SK-N-DZ (cell line): ENCODE data around the gene NCKAP1.

Experiments used
- DNase-seq: peaks from one replicate; pipeline ENCODE4 v3.0.0-alpha.2; 2015; ENCODE audit warnings: low spot score

NCKAP1 gene

GRCh38 chr2:182950546-182950945 is 87.7 kb downstream of the NCKAP1 start:
- DNase-seq: no peak

- DNase-seq: no peak
Observed at GRCh38 chr2:182949572-182950189, 88.6 kb downstream of the NCKAP1 start.

GRCh38 chr2:182949052-182949451 is 89.2 kb downstream of the NCKAP1 start:
- no peak for DNase-seq

DNA sequence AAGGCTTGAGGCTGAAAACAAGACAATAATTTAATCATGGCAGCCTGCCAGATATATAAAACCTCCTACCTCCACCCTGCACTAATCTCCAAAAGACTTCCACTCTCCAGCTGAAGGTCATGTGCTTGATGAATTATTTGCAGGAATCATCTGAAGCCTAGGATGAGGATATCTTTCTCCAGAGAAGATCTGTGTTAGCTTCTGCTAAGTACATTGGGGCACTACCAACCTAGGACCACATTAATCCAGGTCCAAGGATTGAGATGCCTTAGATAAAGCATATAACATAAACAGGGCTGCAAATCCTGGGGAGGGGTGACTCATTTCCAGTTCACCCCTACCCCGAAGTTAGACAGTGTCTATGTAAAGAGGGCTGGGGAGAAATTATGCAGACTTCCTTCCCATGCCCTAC is 91.3 kb downstream of the NCKAP1 start:
- DNase-seq: peak; percentile 63

GRCh38 chr2:182943339-182943738 is 94.9 kb downstream of the NCKAP1 start:
- no peak for DNase-seq

DNA sequence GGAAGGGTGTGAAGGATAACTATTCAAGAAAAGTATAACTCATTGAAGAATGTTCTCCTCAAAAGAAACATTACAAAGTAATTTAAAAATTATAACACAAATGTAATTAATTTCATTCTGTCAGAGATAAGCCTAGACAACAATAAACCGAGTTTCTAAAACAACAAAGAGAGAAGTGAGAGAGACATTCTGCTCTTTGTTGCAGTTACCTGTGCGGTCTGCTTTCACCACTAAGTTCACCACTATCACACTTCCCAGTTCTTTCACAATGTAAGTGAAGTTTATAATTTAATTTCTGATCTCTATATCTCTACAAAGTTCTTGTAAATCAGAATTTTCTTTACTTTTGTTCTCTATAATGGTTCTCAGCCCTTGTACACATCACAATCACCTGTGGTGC is 95.5 kb downstream of the NCKAP1 start:
- DNase-seq: no peak

- peak; percentile 65 for DNase-seq
Observed at GRCh38 chr2:182941919-182942318, 96.3 kb downstream of the NCKAP1 start.

DNA sequence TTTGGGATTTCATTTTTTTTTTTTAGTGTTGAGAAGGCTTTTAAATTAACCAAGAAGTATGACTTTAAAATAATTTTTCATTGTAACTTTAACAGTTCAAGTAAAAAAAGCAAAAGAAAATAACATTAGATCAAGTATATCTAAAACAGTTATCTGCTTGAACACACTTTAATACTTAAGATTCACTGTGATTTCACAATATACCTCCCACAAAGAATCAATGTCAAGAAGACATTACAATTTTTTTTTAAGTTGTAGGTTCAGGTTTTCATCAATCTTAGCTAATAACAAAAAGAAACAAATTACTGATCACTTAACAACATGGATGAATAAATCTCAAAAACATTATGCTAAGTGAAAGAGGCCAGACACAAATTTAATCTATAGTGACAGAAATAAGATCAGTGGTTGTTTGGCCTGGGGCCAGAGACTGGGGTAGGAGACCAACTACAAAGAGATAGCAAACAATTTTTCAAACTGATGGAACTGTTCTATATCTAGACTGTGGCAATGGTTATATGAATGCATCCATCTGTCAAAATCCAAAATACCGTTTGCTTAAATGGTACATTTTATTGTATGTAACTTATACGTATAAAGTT is 97.0 kb downstream of the NCKAP1 start:
- DNase-seq: peak; percentile 89

- no peak for DNase-seq
Observed at GRCh38 chr2:182937870-182938269, 100.4 kb downstream of the NCKAP1 start.

DNA sequence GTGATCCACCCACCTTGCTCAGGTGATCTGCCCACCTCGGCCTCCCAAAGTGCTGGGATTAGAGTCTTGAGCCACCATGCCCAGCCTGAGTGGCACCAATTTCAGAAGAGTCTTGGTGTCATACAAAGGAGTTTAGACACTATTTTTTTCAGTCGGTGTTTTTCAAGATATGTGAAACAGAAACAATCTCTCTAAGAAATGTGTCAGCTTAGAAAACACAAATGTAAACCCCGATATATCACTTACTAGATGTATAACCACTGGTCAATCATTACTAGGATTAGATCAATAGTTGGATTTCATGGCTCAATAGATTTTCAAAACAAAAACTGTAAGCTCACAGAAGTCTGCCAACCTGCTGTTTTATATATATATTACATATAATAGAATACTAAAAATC is 104.6 kb downstream of the NCKAP1 start:
- DNase-seq: no peak

DNA sequence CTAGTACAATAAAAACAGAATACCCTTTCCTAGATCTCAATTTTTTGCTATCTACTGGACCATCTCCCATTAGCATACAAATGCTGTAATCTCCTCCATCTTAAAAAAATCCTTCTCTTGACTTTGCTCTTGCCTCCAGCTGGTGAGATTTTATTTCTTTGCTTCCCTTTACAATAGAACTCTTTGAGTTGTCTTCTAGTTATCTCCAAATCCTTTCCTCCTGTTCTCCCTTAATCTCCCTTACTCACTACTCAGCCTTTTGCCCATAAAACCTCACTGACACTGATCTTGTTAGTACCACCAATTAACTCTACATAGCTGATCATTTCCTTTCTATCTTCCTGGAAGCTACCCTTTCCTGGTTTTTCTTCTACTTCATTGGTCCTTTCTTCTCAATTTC is 108.3 kb downstream of the NCKAP1 start:
- peak; percentile 18 for DNase-seq

- DNase-seq: no peak
Observed at GRCh38 chr2:182924306-182924705, 114.0 kb downstream of the NCKAP1 start.

DNA sequence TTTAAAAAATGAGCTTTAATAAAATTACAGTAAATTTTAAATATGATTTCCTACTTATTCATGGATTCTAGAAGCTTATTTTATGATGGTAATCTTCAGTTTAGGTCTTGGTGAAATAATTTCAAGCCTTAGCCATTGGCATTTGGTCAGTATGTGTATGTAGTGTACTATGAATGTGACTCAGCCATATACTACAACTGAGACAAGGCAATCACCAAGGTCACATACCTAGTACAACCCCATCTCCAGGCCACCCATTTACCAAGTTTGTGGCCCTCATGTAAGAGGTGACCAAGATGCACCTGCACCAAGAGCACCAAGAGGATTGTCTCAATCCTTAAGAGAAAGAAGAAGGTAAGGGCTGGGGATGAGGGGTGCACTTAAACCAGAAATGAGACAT is 117.0 kb downstream of the NCKAP1 start:
- DNase-seq: no peak

GRCh38 chr2:182920631-182921056 is 117.6 kb downstream of the NCKAP1 start:
- DNase-seq: no peak

DNA sequence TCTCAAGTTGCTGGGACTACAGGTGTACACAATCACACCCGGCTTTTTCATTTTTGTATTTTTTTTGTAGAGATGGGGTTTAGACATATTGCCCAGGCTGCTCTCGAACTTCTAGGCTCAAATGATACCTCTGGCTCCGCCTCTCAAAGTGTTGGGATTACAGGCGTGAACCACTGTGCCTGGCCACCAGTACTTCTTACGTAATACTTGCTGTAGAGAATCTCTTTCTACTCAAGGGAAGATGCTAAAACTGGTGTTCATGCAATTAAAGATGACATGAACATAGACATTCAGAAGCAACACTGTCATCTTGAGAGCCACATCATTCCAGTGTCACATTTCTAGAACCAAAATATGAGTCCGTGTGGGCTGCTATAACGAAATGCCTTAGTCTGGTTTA is 118.2 kb downstream of the NCKAP1 start:
- no peak for DNase-seq

- DNase-seq: no peak
Observed at GRCh38 chr2:182918961-182919652, 119.2 kb downstream of the NCKAP1 start.

GRCh38 chr2:182917924-182918323 is 120.3 kb downstream of the NCKAP1 start:
- DNase-seq: no peak

DNA sequence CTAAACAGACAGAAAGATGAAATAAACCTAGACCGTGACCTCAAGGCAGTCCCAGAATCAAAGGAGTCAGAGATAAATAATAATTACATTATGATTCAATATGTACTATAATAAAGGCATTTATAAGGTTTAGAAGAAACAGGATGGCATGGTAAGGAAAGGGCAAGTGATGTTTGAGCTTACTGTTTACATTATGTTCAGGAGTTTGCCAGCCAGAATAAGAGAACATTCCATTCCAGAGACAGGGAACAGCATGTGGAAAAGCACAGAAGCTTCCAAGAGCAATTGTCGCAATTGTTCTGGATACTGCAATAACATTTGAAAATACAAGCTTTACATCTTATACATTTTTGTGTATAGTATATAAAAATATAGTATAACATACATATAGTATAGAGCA is 121.8 kb downstream of the NCKAP1 start:
- DNase-seq: no peak

GRCh38 chr2:182915369-182916326 is 122.6 kb downstream of the NCKAP1 start:
- no peak for DNase-seq

GRCh38 chr2:182914852-182915251 is 123.4 kb downstream of the NCKAP1 start:
- no peak for DNase-seq

DNA sequence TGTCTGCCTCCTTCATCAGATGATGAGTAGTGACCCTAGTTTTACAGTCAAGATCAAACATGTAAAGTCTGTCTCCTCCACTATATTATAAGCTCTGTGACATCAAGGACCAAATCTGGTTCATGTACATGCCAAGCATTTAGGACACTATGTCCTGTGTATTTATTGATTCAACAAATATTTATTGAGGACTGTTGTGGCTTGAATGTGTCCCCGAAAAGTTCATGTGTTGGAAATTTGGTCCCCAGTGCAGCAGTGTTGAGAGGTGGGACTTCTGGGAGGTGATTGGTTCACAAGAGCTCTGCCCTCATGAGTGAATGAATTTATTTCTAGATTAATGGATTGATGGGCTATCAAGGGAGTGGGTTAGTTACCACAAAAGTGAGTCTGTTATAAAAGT is 125.2 kb downstream of the NCKAP1 start:
- DNase-seq: no peak

- DNase-seq: no peak
Observed at GRCh38 chr2:182912518-182912915, 125.7 kb downstream of the NCKAP1 start.
